DMS79 treated with DMSO at 0.1 percent for 48 hours (cell line): Measurements from ENCODE around the gene SLC15A4.
"Not testable (repeated sequence)": the region's sequence is repeated elsewhere in the genome, so short reads cannot be mapped to it uniquely, and the experiment has no call there.

ENCODE experiments used
- DNase-seq: peaks from one replicate; lab custom pipeline; 2025; lab: John Stamatoyannopoulos, UW

SLC15A4 gene

DNA sequence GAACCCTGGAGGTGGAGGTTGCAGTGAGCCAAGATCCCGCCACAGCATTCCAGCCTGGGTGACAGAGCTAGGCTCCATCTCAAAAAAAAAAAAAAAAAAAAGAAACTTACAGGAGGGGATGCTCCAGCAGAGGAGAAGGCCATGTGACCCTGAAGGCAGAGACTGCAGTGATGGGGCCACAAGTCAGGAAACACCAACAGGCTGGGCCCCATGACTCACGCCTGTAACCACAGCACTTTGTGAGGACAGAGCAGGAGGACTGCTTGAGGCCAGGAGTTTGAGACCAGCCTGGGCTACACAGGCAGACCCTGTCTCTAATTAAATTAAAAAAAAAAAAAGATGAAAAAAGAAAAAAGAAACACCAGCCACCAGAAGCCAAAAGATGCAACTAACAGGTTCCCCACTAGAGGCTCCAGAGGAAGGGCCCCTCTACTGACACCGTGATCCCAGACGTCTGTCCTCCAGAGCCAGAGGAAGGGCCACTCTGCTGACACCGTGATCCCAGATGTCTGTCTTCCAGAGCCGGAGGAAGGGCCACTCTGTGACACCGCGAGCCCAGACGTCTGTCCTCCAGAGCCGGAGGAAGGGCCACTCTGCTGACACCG, 20.4 kb upstream of the SLC15A4 start:
- DNase-seq, result no peak

- DNase-seq, result no peak
Measured at GRCh38 chr12:128843538-128843937, 19.8 kb upstream of the SLC15A4 start.

DNA sequence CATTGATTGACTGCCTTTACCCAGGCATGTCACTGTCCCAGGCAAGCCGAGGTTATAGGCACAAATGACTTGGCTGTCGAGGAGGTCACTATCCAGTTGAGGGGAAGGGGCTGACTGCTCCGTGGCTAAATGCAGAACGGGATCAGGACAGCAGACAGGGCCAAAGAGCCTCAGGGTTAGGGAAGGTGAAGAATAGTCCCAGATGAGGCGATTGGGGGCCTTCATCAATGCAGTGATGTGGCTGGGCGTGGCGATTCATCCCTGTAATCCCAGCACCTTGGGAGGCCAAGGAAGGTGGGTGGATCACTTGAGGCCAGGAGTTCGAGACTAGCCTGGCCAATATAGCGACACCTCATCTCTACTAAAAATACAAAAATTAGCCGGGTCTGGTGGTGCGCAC, 18.8 kb upstream of the SLC15A4 start:
- DNase-seq, result no peak

DNA sequence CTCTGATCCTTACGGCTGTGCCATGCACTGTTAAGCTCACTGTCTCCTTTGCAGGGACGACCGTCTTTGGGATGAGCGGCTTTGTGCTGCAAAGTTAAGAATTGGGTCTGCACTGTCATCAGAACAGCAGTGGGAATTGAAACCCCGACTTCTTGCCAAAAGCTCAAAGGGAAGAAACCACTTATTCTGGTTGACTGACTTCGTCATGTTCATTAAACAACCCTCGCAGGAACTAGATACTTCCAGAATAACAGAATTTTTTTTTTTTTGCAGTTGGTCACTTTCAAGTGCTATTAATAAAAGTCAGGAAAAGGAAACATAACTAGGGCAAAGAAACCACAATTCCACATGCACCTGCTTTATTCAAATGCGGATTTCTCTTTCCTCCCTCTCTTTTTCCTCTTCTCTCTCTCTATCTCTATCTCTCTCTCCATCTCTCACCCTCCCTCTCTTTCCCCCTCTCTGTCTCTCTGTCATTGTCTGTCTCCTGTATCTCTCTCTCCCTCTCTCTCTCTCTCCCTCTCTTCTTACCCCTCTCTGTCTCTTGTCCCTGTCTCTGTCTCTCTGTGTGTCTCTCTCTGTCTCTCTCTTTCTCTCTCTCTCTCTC, 17.2 kb upstream of the SLC15A4 start:
- DNase-seq, result peak; percentile 82

DNA sequence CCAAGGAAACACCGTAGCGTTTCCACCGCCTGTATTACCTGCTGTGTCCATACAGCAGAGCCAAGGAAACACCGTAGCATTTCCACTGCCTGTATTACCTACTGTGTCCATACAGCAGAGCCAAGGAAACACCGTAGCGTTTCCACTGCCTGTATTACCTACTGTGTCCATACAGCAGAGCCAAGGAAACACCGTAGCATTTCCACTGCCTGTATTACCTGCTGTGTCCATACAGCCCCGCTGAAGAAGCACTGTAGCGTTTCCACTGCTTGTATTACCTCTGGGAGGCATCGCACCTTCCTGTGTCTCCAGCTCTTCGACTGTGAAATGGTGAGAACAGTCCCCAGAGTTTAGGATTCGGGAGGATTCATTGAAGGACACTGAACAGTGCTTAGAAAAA, 16.1 kb upstream of the SLC15A4 start:
- DNase-seq, result not testable (repeated sequence)

- no peak for DNase-seq
Measured at GRCh38 chr12:128833418-128833817, 9.7 kb upstream of the SLC15A4 start.

- DNase-seq, result no peak
Measured at GRCh38 chr12:128830505-128830893, 6.7 kb upstream of the SLC15A4 start.

DNA sequence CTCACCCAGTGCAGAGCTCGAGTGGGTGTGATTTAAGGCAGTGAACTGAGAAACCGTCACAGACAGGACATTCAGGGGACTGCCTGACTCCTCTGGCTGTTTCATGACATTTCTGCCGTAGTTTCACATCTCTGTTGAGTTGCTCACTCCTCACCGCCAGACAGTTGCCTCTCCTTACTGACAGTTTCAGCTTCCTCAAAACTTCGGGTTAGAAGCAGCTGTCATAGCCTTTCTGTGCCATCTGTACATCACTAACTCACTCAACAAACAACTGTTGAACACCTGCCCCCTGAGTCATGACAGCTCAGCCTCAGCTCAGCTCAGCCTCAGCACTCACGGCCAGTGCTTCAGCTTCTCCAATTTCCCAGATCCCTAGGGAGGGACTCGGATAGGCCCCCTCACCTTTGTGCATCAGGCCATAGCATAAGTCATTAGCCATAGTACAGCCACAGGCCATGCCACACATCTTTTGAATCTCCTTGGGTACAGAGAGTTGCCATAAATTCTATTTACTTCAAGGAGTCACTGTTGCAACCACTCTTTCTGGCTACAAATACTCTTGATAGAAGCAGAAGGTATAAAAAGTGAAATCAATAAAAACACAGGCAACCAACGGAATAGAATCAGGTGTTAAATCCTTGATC, 6.2 kb upstream of the SLC15A4 start:
- DNase-seq, result no peak

GRCh38 chr12:128827724-128828123, 4.0 kb upstream of the SLC15A4 start:
- DNase-seq, result no peak

DNA sequence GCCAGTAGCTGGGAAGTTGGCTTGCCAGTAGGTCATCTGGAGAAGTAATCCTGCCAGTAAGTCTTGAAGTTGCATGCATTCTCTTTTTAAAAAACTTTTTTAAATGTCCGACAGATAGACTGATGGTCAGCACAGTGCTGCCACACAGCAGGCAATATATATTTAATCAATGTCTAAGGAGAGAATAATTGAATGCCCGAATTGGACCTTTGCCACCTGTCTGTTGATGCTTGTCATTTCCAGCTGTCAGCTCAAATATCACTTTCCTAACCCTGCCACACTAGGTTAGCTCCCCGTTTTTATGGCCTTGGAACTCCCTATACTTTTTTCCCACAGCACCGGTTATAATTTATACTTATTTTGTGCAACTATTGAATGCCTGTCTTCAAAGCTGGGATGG, 2.1 kb upstream of the SLC15A4 start:
- no peak for DNase-seq

DNA sequence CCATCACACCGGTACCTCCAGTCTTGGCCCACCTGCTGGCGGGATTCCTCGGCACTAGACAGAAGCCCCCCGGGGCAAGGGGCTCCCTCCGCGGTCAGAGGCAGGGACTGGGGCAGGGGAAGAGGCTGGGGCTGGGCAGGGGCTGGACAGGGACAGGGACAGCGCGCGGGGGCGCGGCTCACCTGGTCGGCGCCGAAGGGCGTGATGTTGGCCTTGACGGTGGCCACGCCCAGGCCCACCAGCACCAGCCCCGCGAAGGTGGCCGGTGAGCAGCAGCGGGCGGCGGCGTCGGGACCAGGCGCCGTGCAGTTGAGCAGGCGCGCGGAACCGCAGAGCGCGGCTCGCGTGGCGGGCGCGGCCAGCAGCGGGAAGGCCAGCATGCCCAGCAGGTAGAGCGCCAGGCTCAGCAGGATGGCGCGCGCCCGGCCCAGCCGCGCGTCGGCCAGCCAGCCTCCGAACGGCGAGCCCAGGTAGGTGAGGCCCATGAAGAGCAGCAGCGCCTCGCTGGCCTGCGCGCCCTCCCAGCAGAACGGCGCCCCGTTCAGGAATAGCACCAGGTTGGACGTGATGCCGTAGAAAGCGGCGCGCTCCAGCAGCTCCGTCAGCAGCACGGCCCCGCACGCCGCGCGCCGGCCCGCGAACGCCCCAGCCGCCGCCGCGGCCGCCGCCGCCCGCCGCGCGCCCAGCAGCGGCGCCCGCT, 392 bp downstream of the SLC15A4 start:
- DNase-seq, result no peak

DNA sequence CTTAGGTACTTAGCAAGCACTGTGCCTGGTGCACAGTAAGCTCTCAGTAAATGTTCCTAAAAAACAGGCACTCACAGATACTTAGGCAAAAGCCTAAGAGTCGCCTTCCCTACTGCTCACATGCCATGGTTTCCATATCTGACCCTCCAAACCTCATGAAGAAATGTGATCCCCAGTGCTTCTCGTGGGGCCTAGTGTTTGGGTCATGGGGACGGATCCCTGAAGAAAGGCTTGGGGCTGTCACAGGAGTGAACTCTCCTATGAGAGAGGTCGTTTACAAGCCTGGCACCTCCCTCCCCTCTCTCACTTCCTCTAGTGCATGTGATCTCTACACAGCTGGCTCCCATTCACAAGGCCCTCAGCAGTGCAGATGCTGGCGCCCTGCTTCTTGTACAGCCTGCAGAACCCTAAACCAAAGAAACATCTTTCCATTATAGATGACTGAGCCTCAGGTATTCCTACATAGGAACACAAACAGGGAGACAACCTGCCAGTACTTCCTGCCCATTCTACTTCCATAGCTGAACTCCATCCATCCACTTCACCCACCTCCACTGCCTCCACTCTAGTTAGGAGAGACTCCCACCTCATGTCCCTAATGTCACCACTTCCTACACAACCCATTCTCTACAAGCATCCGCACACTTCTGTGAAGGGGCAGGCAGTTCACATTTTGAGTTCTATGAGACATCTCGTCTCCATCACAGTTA, 2.9 kb downstream of the SLC15A4 start:
- no peak for DNase-seq

DNA sequence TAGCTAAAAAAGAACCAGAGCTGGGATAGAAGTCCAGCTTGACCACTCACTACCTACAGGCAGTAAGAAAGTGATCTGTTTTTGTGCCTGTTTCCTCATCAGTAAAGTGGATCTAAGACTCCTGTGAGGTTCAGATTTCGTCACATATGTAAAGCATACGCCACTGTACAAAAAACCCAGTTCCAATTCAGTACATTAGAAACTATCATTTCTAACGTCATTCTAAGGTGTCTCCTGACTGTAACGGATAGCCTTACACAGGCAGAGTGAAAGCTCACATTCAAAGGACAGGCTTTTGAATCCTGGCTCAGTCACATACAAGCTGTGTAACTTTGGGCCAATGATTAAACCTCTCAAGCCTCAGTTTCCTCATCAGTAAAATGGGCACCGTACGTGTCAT, 3.5 kb downstream of the SLC15A4 start:
- DNase-seq, result no peak

- DNase-seq, result no peak
Measured at GRCh38 chr12:128819293-128820144, 4.2 kb downstream of the SLC15A4 start.

GRCh38 chr12:128818065-128819022, 5.4 kb downstream of the SLC15A4 start:
- DNase-seq, result no peak

DNA sequence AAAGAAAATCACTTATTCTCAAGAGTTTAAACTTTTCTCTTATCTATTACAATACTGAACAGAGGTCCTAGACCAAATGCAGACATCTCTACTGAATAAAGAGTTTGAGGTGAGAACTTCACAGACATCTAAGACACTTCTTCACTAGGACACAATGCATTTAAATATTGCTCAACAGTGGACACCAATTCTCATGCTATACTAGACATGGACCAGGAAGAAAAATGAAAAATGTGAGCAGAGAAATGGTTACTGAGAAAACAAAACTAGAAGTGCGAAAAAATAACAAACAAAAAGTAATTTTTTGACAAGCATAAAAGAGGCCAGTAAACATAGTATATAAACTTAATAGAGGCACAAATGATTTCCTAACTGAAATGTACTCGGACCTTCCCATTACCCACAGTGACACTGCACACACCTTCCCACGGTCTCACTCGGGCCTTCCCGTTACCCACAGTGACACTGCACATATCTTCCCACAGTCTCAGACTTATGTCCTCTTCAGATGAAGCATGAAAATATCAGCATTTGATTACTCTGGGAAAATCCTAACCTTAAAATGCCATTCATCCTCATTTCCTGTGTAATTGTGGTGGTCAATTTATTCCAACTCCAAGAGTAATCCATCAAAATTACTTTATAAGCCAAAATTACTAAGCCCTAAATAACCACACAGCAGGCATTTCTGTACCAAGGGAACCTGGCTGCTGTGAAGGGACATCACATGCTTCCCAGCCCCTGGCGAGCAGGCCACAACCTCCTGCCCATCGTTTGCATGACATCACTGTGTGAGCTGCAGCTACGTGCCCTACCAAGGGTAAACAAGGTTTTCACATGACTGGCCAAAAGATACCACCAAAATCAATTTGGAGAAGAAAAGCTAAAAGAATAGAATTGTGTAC, 6.4 kb downstream of the SLC15A4 start:
- DNase-seq, result no peak

DNA sequence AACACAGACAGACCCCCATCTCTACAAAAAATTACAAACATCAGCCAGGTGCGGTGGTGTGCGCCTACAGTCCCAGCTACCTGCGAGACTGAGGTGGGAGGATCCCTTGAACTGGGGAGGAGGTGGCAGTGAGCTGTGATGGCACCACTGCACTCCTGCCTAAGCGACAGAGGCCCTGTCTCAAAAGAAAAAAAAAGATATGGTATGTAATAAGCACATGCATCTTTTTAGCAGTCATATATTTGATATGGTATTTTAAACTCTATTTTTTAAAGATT, 7.2 kb downstream of the SLC15A4 start:
- DNase-seq, result no peak

- no peak for DNase-seq
Measured at GRCh38 chr12:128815779-128816642, 7.7 kb downstream of the SLC15A4 start.
